ENCODE data around the gene RASSF5. TPM values are rescaled to one million over a fixed set of nuclear protein-coding genes. Genes with fewer than 3 reads are reported as not detected.

The RASSF5 gene
- total and polyA plus RNA-seq, 9 of the 15 experiments (the other 6 are each of a cell fraction or from before 2014, with no cell fraction given) = 6.1 to 41.0 (median 25.2) TPM

GRCh38 chr1:206510371-206510770 is 3.0 kb downstream of the RASSF5 start (continued):
- TF ChIP-seq NR3C1 (CRISPR knock-in tag; IDR thresholded peaks at IDR 0.05) (no peak), ZNF282 (CRISPR knock-in tag; IDR thresholded peaks at IDR 0.05) (no peak), ZNF232 (CRISPR knock-in tag; IDR thresholded peaks at IDR 0.05) (no peak), GMEB1 (CRISPR knock-in tag; IDR thresholded peaks at IDR 0.05) (no peak), POLR2H (tag; IDR thresholded peaks at IDR 0.05; ENCODE audit: low read depth) (no peak), ZNF140 (CRISPR knock-in tag; IDR thresholded peaks at IDR 0.05) (no peak), ZNF589 (CRISPR knock-in tag; IDR thresholded peaks at IDR 0.05; ENCODE audit: low read depth) (no peak), ZNF280A (IDR thresholded peaks at IDR 0.05; ENCODE audit: low read depth, partially characterized antibody) (no peak), E2F5 (CRISPR knock-in tag; IDR thresholded peaks at IDR 0.05) (no peak), ZBTB26 (CRISPR knock-in tag; IDR thresholded peaks at IDR 0.05) (no peak), NUFIP1 (IDR thresholded peaks at IDR 0.05; ENCODE audit: partially characterized antibody) (no peak)
- TF ChIP-seq, protein P1, sequence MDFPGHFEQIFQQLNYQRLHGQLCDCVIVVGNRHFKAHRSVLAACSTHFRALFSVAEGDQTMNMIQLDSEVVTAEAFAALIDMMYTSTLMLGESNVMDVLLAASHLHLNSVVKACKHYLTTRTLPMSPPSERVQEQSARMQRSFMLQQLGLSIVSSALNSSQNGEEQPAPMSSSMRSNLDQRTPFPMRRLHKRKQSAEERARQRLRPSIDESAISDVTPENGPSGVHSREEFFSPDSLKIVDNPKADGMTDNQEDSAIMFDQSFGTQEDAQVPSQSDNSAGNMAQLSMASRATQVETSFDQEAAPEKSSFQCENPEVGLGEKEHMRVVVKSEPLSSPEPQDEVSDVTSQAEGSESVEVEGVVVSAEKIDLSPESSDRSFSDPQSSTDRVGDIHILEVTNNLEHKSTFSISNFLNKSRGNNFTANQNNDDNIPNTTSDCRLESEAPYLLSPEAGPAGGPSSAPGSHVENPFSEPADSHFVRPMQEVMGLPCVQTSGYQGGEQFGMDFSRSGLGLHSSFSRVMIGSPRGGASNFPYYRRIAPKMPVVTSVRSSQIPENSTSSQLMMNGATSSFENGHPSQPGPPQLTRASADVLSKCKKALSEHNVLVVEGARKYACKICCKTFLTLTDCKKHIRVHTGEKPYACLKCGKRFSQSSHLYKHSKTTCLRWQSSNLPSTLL (IDR thresholded peaks at IDR 0.05) = no peak
- TF ChIP-seq, protein P2, sequence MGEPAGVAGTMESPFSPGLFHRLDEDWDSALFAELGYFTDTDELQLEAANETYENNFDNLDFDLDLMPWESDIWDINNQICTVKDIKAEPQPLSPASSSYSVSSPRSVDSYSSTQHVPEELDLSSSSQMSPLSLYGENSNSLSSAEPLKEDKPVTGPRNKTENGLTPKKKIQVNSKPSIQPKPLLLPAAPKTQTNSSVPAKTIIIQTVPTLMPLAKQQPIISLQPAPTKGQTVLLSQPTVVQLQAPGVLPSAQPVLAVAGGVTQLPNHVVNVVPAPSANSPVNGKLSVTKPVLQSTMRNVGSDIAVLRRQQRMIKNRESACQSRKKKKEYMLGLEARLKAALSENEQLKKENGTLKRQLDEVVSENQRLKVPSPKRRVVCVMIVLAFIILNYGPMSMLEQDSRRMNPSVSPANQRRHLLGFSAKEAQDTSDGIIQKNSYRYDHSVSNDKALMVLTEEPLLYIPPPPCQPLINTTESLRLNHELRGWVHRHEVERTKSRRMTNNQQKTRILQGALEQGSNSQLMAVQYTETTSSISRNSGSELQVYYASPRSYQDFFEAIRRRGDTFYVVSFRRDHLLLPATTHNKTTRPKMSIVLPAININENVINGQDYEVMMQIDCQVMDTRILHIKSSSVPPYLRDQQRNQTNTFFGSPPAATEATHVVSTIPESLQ (CRISPR knock-in tag; IDR thresholded peaks at IDR 0.05) = no peak

Data from K562 (cell line).